GM18951 (cell line): ENCODE measurements around the gene HAUS5.
A peak's percentile ranks its signal among the peaks of the same experiment; 100 is the strongest.

ENCODE experiments used
- POLR2A ChIP-seq: IDR thresholded peaks from 4 replicates; pipeline ENCODE4 v1.6.1; 2011; ENCODE audit warnings: mild to moderate bottlenecking; ENCODE audit not compliant: insufficient read length, insufficient read depth; ENCODE audit errors: extremely low read depth
- in situ Hi-C: fragments of 300-500 bp; cut with MboI; formaldehyde crosslinking; loops from one replicate; pipeline ENCODE4 v1.12.0; 2022; ENCODE audit warnings: low sequenced_read_pairs, mixed read lengths, inconsistent platforms; ENCODE audit not compliant: unreplicated experiment

HAUS5 gene

DNA sequence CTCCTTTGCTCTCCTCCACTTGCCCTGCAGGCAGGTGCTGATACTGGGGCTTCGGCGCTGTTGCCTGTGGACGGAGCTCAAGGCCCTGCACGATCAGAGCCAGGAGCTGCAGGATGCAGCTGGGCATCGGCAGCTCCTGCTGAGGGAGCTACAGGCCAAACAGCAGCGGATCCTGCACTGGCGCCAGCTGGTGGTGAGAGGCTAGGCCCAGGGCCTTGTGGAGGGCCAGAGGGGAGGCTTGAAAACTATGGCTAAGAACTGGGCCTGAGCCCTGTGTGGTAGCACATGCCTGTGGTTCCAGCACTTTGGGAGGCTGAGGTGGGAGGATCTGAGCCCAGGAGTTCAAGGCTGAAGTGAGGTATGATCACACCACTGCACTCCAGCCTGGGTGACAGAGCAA, 6.3 kb downstream of the HAUS5 start:
- no peak for TF ChIP-seq POLR2A

DNA sequence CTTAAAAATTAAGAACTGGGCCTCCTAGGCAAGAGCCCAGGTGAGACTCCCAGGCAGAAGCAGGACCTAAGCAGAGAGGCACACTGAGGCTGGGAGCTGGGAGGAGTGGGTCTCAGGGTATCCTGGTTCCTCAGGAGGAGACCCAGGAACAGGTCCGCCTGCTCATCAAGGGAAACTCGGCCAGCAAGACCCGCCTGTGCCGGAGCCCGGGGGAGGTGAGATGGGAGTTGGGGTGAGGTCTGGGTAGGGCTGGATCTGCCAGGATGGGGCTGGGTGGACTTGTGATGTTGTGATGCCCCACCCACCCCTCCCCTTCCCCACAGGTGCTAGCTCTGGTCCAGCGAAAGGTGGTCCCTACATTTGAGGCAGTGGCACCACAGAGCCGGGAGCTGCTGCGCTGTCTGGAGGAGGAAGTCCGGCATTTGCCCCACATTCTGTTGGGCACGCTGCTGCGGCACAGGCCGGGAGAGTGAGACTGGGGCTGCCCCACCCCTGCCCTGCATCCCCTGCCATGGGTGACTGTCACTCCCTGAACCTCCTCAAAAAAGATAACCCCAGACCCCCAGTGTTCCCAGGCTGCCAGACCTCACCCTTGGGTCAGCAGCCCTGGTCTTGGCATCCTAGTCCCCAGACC, 6.9 kb downstream of the HAUS5 start:
- no peak for TF ChIP-seq POLR2A
- in situ Hi-C loops: no loop called here

More for the DNA sequence above, 6.3 kb downstream of the HAUS5 start:
- in situ Hi-C loops: no loop called here

DNA sequence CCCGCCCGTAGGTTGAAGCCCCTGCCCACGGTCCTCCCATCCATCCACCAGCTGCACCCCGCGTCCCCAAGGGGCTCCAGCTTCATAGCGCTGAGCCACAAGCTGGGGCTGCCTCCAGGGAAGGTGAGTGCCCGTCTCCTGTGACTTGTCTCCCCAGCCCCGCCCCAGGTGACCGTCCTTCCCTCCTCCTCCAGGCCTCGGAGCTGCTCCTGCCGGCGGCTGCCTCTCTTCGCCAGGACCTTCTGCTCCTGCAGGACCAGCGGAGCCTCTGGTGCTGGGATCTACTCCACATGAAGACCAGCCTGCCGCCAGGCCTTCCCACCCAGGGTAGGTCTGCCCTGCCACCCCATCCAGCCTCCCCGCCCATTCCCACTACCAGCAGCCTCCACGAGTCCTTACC, 7.5 kb downstream of the HAUS5 start:
- TF ChIP-seq POLR2A: no peak
- in situ Hi-C loops: no loop called here

DNA sequence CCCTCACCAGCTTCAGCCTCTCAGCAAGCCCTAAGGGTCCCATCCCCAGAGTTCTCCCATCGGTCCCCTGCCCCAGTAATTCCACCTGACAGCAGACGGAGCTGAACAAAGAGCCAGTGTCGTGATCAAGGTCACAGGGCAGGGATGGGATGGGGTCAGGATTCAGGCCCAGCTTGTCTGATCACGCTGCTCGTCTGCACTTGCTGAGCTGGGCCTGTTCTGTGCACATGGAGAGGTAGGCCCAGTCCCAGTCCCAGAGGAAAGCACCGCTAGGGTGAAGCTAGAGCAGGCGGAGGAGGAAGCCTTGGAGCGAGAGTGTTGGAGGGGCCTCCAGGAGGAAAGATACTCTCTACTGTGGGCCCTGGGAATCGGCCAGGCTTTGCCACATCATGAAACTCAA, 9.2 kb downstream of the HAUS5 start:
- in situ Hi-C loops: no loop called here
- no peak for TF ChIP-seq POLR2A

DNA sequence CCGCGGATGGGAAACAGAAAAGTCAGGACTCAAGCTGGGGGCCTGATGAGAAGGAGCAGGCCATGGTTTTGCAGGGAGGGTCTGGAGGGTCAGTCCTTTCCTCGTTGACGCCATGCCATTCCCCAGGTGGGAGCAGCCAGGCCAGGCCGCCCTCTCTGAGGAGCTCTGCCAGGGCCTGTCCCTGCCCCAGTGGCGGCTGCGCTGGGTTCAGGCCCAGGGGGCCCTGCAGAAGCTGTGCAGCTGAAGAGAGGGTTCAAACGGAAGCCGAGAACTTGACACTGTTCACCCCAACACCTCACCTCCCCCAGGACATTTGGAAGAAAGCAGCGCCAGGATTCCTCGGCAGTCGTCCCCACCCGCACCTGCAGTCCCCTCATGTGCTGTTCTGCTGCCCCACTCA, 10.2 kb downstream of the HAUS5 start:
- in situ Hi-C loops: no loop called here
- no peak for TF ChIP-seq POLR2A

DNA sequence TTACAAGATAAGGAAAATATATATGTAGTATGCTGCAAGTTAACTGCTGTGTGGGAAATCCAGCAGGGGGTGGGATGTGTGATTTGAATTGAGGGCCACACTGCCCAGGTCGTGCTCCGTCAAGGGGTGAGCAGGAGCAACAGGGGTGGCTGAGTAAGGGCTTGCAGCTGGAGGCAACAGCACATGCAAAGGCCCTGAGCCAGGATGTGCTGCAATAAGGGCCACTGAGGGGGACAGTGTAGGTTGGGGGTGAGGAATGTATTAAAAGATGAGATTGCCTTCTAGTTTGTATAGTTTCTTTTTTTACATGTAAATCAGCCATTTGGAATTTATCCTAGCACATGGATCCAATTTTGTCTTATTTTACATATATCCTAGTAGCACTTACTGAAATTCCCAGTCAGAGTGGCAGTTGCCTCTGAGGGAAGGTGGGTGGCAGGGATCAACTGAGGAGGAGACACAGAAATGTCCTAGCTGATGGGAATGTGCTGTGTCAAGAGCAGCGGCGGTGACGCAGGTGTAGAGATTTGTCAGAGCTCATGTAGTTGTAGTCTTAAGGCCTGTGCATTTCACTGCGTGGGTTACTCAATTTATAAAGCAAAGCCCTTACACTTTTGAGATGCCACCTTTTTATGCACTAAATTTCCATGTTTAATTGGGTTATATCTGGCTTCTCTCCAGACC, 10.9 kb downstream of the HAUS5 start:
- in situ Hi-C loops: no loop called here

DNA sequence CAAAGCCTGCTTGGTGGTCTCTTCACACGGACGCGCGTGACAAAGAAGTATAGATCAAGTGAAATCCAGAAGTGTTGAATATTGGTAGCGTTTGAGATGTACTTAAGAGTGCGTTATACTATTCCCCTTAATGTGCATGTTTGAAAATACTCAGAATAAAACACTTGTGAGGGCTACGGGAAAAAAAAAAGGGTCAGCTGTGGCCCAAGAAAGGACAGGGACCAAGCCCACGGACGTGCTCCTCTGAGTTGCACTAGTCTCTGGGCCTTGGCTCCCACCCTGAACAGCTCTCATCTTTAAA, 15.7 kb downstream of the HAUS5 start:
- no peak for TF ChIP-seq POLR2A
- in situ Hi-C loops: no loop called here

More for the DNA sequence above, 10.9 kb downstream of the HAUS5 start:
- TF ChIP-seq POLR2A: no peak

DNA sequence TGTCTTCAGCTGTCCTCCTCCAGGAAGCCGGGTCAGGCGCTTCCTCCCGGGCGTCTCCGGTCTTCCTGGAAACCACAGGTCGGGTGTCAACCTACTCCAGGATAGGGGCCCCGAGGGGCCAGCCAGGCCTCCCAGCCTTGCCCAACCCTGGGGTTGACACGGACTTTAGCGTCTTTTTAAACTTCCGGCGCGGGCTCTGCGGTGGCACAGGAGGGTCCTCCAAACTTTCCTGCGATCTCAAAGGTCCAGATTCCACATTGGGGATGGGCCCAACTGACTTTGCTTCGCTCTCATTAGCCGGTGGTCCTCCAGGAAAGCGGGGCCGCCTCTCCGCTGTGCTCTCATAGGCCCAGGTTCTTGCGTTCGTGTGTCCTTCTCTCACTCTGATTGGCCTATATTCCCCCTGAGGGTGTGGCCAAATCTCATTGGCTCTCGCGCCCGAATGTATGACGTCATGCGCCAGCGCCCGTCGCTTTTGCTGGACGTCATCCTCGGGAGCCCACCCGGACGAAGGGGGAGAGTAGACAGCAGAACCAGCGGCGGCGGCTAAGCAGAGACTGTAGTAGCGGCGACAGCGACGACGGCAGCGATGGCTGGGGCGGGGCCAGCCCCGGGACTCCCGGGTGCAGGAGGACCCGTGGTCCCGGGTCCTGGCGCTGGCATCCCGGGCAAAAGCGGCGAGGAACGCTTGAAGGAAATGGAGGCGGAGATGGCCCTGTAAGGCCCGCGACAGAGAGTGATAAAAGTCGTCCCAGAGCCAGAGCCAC, 16.2 kb downstream of the HAUS5 start, which contains the start of gene RBM42:
RBM42 (plus strand) TSS at position 472 of the 767 bp plus-strand sequence; CDS start at position 590, 118 bp downstream.
- in situ Hi-C loops: no loop called here
- TF ChIP-seq POLR2A: peak; percentile 70

DNA sequence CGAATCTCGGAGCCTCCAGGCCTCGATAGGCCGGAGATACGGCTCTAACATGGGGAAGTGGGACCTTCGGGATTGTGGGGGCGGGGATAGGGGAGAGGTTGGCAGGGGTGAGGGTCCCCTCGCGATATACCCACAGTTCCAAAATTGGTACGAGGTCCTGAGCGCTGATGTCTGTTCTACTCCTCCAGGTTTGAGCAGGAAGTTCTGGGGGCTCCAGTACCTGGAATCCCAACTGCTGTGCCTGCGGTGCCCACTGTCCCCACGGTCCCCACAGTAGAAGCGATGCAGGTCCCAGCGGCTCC, 16.7 kb downstream of the HAUS5 start:
- no peak for TF ChIP-seq POLR2A
- in situ Hi-C loops: no loop called here

DNA sequence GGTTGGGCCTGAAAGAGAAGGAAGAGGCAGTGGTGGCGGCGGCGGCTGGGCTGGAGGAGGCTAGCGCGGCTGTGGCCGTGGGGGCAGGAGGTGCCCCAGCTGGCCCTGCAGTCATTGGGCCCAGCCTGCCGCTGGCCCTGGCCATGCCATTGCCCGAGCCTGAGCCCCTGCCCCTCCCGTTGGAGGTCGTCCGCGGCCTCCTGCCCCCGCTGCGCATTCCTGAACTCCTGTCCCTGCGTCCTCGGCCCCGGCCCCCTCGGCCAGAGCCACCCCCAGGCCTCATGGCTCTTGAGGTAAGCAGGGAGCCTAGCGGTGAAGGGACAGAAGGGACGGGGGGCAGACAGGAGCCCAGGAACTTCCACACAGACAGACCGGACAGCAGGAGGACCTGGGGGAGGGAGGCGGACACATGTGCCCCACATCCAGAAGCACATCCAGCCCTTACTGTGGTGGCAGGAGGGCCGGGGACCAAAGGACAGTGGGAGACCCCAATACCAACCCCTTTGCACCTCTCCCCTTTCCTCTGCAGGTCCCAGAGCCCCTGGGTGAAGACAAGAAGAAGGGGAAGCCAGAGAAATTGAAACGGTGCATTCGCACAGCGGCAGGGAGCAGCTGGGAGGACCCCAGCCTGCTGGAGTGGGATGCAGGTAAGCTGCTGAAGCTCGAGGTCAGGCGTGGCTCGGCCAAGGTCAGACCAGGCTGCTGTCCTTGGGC, 21.3 kb downstream of the HAUS5 start:
- TF ChIP-seq POLR2A: no peak
- in situ Hi-C loops: no loop called here

DNA sequence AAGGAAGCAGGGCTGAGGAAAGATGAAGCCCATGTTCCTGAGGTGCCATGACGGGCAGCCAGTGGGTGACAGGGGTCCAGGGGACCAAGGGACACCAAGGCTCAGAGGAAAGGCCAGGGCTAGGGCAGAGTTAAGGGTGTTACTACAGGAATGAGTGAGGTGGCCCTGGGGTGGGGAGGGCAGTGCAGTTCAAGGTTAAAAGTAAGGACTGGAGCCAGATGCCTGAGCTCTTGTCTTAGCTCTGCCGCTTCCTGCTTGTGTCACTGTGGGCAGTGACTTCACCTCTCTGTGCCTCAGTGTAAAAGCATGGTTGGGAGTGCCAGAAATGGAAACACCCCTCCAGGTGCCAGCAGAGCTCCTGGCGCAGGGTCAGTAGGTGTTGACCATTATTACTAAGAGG, 24.1 kb downstream of the HAUS5 start:
- no peak for TF ChIP-seq POLR2A
- in situ Hi-C loops: no loop called here

DNA sequence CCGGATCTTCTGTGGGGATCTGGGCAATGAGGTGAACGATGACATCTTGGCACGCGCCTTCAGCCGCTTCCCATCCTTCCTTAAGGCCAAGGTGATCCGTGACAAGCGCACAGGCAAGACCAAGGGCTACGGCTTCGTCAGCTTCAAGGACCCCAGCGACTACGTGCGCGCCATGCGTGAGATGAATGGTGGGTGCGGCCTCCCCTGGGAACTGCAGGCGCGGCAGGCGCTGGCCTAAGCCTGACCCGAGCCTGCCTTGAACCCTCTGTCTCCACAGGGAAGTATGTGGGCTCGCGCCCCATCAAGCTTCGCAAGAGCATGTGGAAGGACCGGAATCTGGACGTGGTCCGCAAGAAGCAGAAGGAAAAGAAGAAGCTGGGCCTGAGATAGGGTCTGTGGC, 24.6 kb downstream of the HAUS5 start:
- TF ChIP-seq POLR2A: no peak

DNA sequence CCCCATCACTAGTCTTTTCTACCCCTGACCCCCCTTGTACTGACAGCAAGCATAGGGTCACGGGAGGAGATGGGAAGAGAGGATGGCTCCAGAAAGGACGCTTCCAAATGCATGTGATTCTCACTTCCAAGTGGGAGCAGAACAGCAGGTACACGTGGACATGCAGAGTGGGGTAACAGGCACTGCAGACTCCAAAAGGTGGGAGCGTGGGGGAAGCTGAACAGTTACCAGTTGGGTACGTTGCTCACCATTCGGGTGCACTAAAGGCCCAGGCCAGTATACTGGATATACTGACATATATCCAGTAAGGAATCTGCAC, 26.7 kb downstream of the HAUS5 start:
- TF ChIP-seq POLR2A: no peak
- in situ Hi-C loops: no loop called here

More for the DNA sequence above, 24.6 kb downstream of the HAUS5 start:
- in situ Hi-C loops: no loop called here
